Osteocyte (in vitro differentiated cells): Measurements from ENCODE around the gene ANK2. TPM values are rescaled to one million over a fixed set of nuclear protein-coding genes. Genes with fewer than 3 reads are reported as not detected.

Experiments
- DNase-seq: peaks from one replicate; pipeline ENCODE4 v3.0.0; 2021; ENCODE audit warnings: mixed read lengths; ENCODE audit not compliant: unreplicated experiment; ENCODE audit errors: extremely low spot score
- H3K27ac Mint-ChIP-seq: one replicate; pipeline ENCODE4 v1.8.0; 2021; ENCODE audit warnings: mild to moderate bottlenecking, mixed read lengths; ENCODE audit not compliant: unreplicated experiment
- H3K27me3 Mint-ChIP-seq: one replicate; pipeline ENCODE4 v1.8.0; 2021; ENCODE audit warnings: mixed read lengths; ENCODE audit not compliant: unreplicated experiment
- H3K36me3 Mint-ChIP-seq: one replicate; pipeline ENCODE4 v1.8.0; 2021; ENCODE audit warnings: mixed read lengths; ENCODE audit not compliant: unreplicated experiment
- H3K4me1 Mint-ChIP-seq: one replicate; pipeline ENCODE4 v1.8.0; 2021; ENCODE audit warnings: mixed read lengths; ENCODE audit not compliant: unreplicated experiment
- H3K4me3 Mint-ChIP-seq: one replicate; pipeline ENCODE4 v1.8.0; 2021; ENCODE audit warnings: mild to moderate bottlenecking, moderate library complexity, mixed read lengths; ENCODE audit not compliant: unreplicated experiment
- H3K9me3 Mint-ChIP-seq: one replicate; pipeline ENCODE4 v1.8.0; 2021; ENCODE audit warnings: mixed read lengths; ENCODE audit not compliant: unreplicated experiment
- total RNA-seq: library from RNA; stranded (reverse); gene quantifications from 2 replicates; pipeline ENCODE4 v1.2.1, GENCODE V29; 2021
- TF ChIP-seq, protein P1 (sequence below): fragments of 200-600 bp; sonication (generic); IDR thresholded peaks from 2 replicates; pipeline ENCODE4 v1.5.0; 2021; ENCODE audit warnings: antibody characterized with exemption, mild to moderate bottlenecking, moderate library complexity

The ANK2 gene
- total RNA-seq, 1 donor from 2014 or later = 17.2 TPM

DNA sequence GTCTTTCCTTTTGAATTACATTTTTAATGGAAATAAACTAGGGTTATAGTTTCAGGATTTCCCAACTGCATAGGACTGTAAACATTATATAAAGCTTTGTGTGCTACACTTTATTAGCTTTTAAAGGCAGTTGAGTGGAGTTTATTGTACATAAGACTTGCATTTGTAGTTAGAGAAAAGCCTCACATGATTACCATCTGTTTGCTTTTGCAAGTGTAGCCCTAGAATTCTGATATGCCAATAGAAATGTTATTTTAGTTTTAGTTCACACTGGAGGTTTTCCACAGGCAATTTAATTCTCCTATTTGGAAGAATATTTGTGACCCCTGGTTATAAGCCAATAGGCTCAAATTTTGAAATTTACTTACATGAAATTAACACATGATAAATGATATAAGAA lies 41.3 kb upstream of the ANK2 start:
- Mint-ChIP-seq H3K27me3 (no peaks in the 10 kb centered on the region), H3K9me3 (no peaks in the 10 kb centered on the region), H3K36me3 (no peaks in the 10 kb centered on the region), H3K27ac (no peak overlapping the region), H3K4me1 (no peaks in the 10 kb centered on the region), H3K4me3 (no peak overlapping the region)
- TF ChIP-seq, protein P1, sequence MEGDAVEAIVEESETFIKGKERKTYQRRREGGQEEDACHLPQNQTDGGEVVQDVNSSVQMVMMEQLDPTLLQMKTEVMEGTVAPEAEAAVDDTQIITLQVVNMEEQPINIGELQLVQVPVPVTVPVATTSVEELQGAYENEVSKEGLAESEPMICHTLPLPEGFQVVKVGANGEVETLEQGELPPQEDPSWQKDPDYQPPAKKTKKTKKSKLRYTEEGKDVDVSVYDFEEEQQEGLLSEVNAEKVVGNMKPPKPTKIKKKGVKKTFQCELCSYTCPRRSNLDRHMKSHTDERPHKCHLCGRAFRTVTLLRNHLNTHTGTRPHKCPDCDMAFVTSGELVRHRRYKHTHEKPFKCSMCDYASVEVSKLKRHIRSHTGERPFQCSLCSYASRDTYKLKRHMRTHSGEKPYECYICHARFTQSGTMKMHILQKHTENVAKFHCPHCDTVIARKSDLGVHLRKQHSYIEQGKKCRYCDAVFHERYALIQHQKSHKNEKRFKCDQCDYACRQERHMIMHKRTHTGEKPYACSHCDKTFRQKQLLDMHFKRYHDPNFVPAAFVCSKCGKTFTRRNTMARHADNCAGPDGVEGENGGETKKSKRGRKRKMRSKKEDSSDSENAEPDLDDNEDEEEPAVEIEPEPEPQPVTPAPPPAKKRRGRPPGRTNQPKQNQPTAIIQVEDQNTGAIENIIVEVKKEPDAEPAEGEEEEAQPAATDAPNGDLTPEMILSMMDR = no peak
- no peak for DNase-seq

DNA sequence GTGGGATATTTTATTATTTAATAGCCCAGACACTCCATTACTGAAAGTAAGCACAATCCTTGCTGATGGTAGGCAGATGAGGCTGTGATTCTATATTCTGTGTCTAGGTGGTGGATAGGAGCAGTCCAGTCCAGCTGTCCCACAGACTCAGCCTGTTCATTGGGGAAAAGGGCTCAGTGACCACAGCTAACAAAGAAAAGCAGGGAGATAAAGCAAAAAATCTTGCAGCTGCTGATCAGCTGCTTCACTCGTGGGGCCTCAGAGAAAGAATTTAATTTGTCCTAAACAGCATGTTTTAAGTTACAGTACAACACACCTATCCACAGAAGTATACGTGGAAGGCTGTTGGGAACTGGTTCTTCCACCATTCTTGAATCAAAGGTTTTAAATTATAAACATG lies 40.7 kb upstream of the ANK2 start:
- no peaks in the 10 kb centered on the region for H3K36me3 Mint-ChIP-seq
- H3K4me3 Mint-ChIP-seq = no peak overlapping the region
- H3K27me3 Mint-ChIP-seq = no peaks in the 10 kb centered on the region
- no peak for DNase-seq
- no peak overlapping the region for H3K27ac Mint-ChIP-seq
- TF ChIP-seq, protein P1 = no peak
- peaks cover 3% of the 10 kb centered on the region for H3K4me1 Mint-ChIP-seq
- H3K9me3 Mint-ChIP-seq = no peaks in the 10 kb centered on the region

- Mint-ChIP-seq H3K27ac (no peak overlapping the region), H3K4me1 (peaks cover 3% of the 10 kb centered on the region), H3K4me3 (no peak overlapping the region), H3K36me3 (no peaks in the 10 kb centered on the region), H3K9me3 (no peaks in the 10 kb centered on the region), H3K27me3 (no peaks in the 10 kb centered on the region)
- TF ChIP-seq, protein P1 = no peak
- DNase-seq = no peak
Observed at GRCh38 chr4:113009461-113009860, 40.0 kb upstream of the ANK2 start.

DNA sequence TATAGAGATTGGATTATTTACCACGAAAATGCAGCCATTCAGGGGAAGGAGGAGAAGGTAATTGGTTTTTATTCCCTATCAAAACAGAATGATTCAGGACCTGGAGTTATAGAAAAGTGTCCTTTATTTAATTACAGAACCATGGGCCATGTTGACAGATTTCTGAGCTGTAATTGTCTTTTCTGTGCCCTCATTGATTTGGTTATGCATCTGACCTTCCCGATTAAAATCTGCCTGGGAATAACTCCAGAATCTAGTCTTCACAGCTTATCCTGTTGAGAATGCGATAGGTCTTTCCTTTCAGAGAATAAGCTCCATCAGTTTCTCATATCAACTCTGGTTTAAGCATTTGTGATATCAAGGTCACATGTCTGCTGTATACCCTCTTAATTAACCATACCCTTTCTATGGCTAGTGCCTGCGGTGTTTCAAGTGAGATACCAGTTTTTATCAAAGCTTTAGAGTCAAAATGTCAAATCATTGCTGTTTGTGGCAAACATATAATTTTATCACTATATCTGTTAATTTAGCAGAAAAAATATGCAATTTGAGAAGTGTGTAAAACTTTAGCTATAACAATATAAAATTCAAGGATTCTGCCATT lies 37.2 kb upstream of the ANK2 start:
- no peaks in the 10 kb centered on the region for H3K27me3 Mint-ChIP-seq
- TF ChIP-seq, protein P1 = no peak
- no peak for DNase-seq
- no peak overlapping the region for H3K4me3 Mint-ChIP-seq
- H3K36me3 Mint-ChIP-seq = no peaks in the 10 kb centered on the region
- no peak overlapping the region for H3K27ac Mint-ChIP-seq
- H3K4me1 Mint-ChIP-seq = peaks cover 3% of the 10 kb centered on the region
- no peaks in the 10 kb centered on the region for H3K9me3 Mint-ChIP-seq

GRCh38 chr4:113012786-113013185 lies 36.7 kb upstream of the ANK2 start:
- peaks cover 3% of the 10 kb centered on the region for H3K4me1 Mint-ChIP-seq
- H3K4me3 Mint-ChIP-seq = no peak overlapping the region
- DNase-seq = no peak
- TF ChIP-seq, protein P1 = no peak
- H3K36me3 Mint-ChIP-seq = no peaks in the 10 kb centered on the region
- H3K9me3 Mint-ChIP-seq = no peaks in the 10 kb centered on the region
- H3K27ac Mint-ChIP-seq = no peak overlapping the region
- no peaks in the 10 kb centered on the region for H3K27me3 Mint-ChIP-seq
